Measurements from ENCODE around the gene ZNF79.
"Not testable (repeated sequence)": the region's sequence is repeated elsewhere in the genome, so short reads cannot be mapped to it uniquely, and the experiment has no call there.

Gene ZNF79

GRCh38 chr9:127455324-127455992, 31.3 kb downstream of the ZNF79 start:
- no peak for DNase-seq (ENCODE audit: low spot score)

- DNase-seq (ENCODE audit: low spot score): no peak
Measured at GRCh38 chr9:127457191-127457878, 33.2 kb downstream of the ZNF79 start.

GRCh38 chr9:127458921-127459320, 34.7 kb downstream of the ZNF79 start:
- no peak for DNase-seq (ENCODE audit: low spot score)

GRCh38 chr9:127463382-127463781, 39.2 kb downstream of the ZNF79 start:
- DNase-seq (ENCODE audit: low spot score): no peak

GRCh38 chr9:127463911-127464310, 39.7 kb downstream of the ZNF79 start:
- DNase-seq (ENCODE audit: low spot score): no peak

- not testable (repeated sequence) for DNase-seq (ENCODE audit: low spot score)
Measured at GRCh38 chr9:127466407-127466917, 42.3 kb downstream of the ZNF79 start.

- no peak for DNase-seq (ENCODE audit: low spot score)
Measured at GRCh38 chr9:127467621-127468020, 43.4 kb downstream of the ZNF79 start.

- no peak for DNase-seq (ENCODE audit: low spot score)
Measured at GRCh38 chr9:127470662-127471061, 46.5 kb downstream of the ZNF79 start.

- no peak for DNase-seq (ENCODE audit: low spot score)
Measured at GRCh38 chr9:127473501-127473900, 49.3 kb downstream of the ZNF79 start.

- DNase-seq (ENCODE audit: low spot score): no peak
Measured at GRCh38 chr9:127473932-127474331, 49.8 kb downstream of the ZNF79 start.

GRCh38 chr9:127474592-127474991, 50.4 kb downstream of the ZNF79 start:
- no peak for DNase-seq (ENCODE audit: low spot score)

GRCh38 chr9:127479507-127480081, 55.4 kb downstream of the ZNF79 start:
- DNase-seq (ENCODE audit: low spot score): no peak

GRCh38 chr9:127482662-127483061, 58.5 kb downstream of the ZNF79 start:
- no peak for DNase-seq (ENCODE audit: low spot score)

- no peak for DNase-seq (ENCODE audit: low spot score)
Measured at GRCh38 chr9:127485995-127486394, 61.8 kb downstream of the ZNF79 start.

- DNase-seq (ENCODE audit: low spot score): no peak
Measured at GRCh38 chr9:127488946-127489345, 64.8 kb downstream of the ZNF79 start.

- DNase-seq (ENCODE audit: low spot score): peak; percentile 84
Measured at GRCh38 chr9:127489471-127490115, 65.4 kb downstream of the ZNF79 start.

GRCh38 chr9:127490535-127491230, 66.5 kb downstream of the ZNF79 start:
- DNase-seq (ENCODE audit: low spot score): no peak

- DNase-seq (ENCODE audit: low spot score): no peak
Measured at GRCh38 chr9:127491516-127491915, 67.3 kb downstream of the ZNF79 start.

- no peak for DNase-seq (ENCODE audit: low spot score)
Measured at GRCh38 chr9:127492616-127493015, 68.4 kb downstream of the ZNF79 start.

GRCh38 chr9:127493592-127494303, 69.6 kb downstream of the ZNF79 start:
- DNase-seq (ENCODE audit: low spot score): no peak

GRCh38 chr9:127494304-127494702, 70.1 kb downstream of the ZNF79 start:
- DNase-seq (ENCODE audit: low spot score): no peak
